DND-41 (cell line): ENCODE measurements around the gene FHIT.

Source experiments
- ATAC-seq: fragments of 200-7000 bp; cut with Tn5 transposase; 3 replicates; pipeline ENCODE4 v1.9.1; 2021; ENCODE audit warnings: low read depth; ENCODE audit not compliant: insufficient read depth
- DNase-seq: peaks from one replicate; pipeline ENCODE4 v3.0.0-alpha.2; 2020
- H2AFZ ChIP-seq: 2 replicates; pipeline ENCODE4 v1.6.0; 2012; ENCODE audit warnings: low read depth, low read length
- H3K27ac ChIP-seq: 2 replicates; pipeline ENCODE4 v1.5.1; 2012; ENCODE audit warnings: low read length, inconsistent platforms
- H3K27me3 ChIP-seq: fragments of 200-600 bp; sonication (generic); 2 replicates; pipeline ENCODE4 v1.6.0; 2012; ENCODE audit warnings: low read length, mild to moderate bottlenecking, inconsistent platforms; ENCODE audit not compliant: insufficient read depth, poor library complexity
- H3K36me3 ChIP-seq: 2 replicates; pipeline ENCODE4 v1.5.1; 2012; ENCODE audit warnings: low read length, inconsistent platforms; ENCODE audit not compliant: insufficient read depth
- H3K4me1 ChIP-seq: 2 replicates; pipeline ENCODE4 v1.5.1; 2012; ENCODE audit warnings: mild to moderate bottlenecking, low read length; ENCODE audit not compliant: insufficient read depth
- H3K4me2 ChIP-seq: 2 replicates; pipeline ENCODE4 v1.6.0; 2012; ENCODE audit warnings: mild to moderate bottlenecking, moderate library complexity, low read length, inconsistent platforms; ENCODE audit not compliant: insufficient read depth
- H3K4me3 ChIP-seq, 2 experiments: fragments of 200-600 bp in 1 of 2; shearing (Covaris generic) in 1 of 2; 2 replicates each; pipeline ENCODE4 v1.5.1; 2012 to 2016; ENCODE audit warnings: inconsistent platforms in 2 of 2, low read length in 2 of 2, mild to moderate bottlenecking in 2 of 2, low read depth in 1 of 2, moderate library complexity in 1 of 2
- H3K79me2 ChIP-seq: 2 replicates; pipeline ENCODE4 v1.6.0; 2012; ENCODE audit warnings: low read length, inconsistent platforms; ENCODE audit not compliant: insufficient read depth
- H3K9ac ChIP-seq: 2 replicates; pipeline ENCODE4 v1.6.0; 2012; ENCODE audit warnings: low read depth, mild to moderate bottlenecking, inconsistent platforms, low read length, moderate library complexity
- H3K9me3 ChIP-seq: 2 replicates; pipeline ENCODE4 v1.5.1; 2012; ENCODE audit warnings: low read length, moderate library complexity, mild to moderate bottlenecking, inconsistent platforms; ENCODE audit not compliant: insufficient read depth, severe bottlenecking
- H4K20me1 ChIP-seq: 2 replicates; pipeline ENCODE4 v1.6.0; 2012; ENCODE audit warnings: low read length; ENCODE audit not compliant: insufficient read depth
- EZH2 ChIP-seq: IDR thresholded peaks from 3 replicates; pipeline ENCODE4 v1.6.1; 2012; ENCODE audit warnings: borderline replicate concordance, low read depth, mild to moderate bottlenecking, moderate library complexity, low read length, inconsistent platforms; ENCODE audit not compliant: severe bottlenecking
- TF ChIP-seq, protein P1 (sequence below): IDR thresholded peaks from 2 replicates; pipeline ENCODE4 v1.5.1; 2012; ENCODE audit warnings: borderline replicate concordance, low read length, moderate library complexity, mild to moderate bottlenecking; ENCODE audit not compliant: poor library complexity, severe bottlenecking; ENCODE audit errors: extremely low read depth

FHIT gene

DNA sequence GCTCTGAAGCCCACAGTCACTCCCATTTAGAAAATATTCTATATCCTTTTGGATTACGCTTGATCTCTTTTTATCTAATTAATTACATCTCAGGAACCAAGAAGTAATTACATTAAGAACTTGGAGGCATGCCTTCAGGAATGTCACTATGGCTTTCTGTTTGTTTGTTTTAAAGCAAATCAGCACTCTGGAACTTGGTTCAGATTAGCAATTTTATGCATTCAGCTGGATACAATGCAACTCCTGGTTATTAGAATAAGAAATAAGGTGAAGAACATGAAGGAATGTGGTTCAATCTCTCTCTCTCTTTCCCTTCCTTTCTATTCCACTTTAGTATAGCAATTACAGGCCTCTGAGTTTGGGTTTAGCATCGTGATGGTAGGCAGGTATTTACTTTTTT lies 235.8 kb downstream of the FHIT start:
- no peak for ATAC-seq
- no peaks in the 10 kb centered on the region for H3K27me3 ChIP-seq
- H3K27ac ChIP-seq: no peak overlapping the region
- H3K4me1 ChIP-seq: peaks cover 3% of the 10 kb centered on the region; the same call in 1 of the 2 replicates
- no peak overlapping the region for H2AFZ ChIP-seq
- H3K9ac ChIP-seq: no peak overlapping the region
- H3K36me3 ChIP-seq: no peaks in the 10 kb centered on the region
- H3K9me3 ChIP-seq: no peaks in the 10 kb centered on the region
- H3K4me2 ChIP-seq: no peak overlapping the region
- H3K4me3 ChIP-seq: no peak overlapping the region
- TF ChIP-seq, protein P1, sequence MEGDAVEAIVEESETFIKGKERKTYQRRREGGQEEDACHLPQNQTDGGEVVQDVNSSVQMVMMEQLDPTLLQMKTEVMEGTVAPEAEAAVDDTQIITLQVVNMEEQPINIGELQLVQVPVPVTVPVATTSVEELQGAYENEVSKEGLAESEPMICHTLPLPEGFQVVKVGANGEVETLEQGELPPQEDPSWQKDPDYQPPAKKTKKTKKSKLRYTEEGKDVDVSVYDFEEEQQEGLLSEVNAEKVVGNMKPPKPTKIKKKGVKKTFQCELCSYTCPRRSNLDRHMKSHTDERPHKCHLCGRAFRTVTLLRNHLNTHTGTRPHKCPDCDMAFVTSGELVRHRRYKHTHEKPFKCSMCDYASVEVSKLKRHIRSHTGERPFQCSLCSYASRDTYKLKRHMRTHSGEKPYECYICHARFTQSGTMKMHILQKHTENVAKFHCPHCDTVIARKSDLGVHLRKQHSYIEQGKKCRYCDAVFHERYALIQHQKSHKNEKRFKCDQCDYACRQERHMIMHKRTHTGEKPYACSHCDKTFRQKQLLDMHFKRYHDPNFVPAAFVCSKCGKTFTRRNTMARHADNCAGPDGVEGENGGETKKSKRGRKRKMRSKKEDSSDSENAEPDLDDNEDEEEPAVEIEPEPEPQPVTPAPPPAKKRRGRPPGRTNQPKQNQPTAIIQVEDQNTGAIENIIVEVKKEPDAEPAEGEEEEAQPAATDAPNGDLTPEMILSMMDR: no peak
- TF ChIP-seq EZH2: no peak
- H4K20me1 ChIP-seq: no peaks in the 10 kb centered on the region
- DNase-seq: no peak
- H3K79me2 ChIP-seq: no peaks in the 10 kb centered on the region

DNA sequence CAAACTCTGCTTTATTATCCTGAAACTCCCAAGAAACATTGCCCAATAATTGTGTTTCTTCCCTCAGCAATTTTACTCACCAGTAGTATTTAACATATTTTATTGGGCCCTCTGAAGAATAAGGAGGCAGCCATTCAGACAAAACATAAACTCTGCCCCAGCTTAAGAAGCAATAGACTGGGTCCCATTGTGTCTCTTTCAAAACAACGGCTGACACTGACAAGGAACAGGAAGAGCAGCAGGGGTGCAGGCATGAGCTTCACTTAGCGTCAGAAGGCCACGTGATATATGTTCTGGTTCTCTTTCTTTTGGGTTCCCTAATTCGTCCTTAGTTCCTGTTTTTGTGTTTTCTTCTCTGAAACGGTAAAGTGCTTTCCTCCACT lies 242.3 kb downstream of the FHIT start:
- ATAC-seq: no peak

DNA sequence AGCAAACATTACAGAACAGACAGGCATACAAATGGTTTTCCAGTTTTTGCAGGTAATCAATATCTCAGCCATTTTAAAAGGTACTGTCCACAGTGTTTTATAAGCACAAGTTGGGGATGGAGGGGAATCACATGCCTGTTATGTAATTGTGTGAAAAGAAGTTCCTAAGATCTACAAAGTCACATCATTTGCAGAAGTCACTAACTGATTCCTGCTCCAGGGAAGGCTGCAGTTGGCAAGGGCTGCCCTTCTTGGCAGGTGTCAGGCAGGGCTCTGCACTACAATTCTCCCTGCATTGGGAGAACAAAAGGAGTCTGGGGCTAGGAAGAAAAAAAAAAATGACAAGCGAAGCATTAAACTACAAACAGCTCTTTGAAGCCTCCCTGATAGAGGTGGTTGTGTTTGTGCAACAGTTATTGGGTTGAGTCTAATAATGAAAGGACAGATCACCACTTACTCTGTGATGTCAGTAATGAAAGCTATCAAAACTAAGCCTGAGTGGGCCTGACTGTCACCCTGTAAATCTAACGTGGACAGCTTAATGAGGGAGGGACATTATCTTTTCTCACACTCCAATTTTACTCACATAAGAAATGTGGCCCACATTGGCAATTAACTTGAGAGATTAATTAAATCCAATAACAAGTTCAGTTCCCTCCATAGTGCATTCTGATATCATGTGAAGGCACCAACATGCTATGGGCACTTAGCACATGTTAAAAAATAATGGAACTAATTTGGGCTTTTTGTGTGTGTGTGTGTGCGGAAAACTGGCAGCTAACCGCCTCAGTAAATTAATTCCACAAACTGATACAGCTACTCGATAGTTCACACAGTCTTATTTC lies 242.9 kb downstream of the FHIT start:
- no peak overlapping the region for H3K9ac ChIP-seq
- H3K36me3 ChIP-seq: no peaks in the 10 kb centered on the region
- H3K4me2 ChIP-seq: no peak overlapping the region
- no peaks in the 10 kb centered on the region for H4K20me1 ChIP-seq
- H3K9me3 ChIP-seq: no peaks in the 10 kb centered on the region
- DNase-seq (no peak), ATAC-seq (no peak)
- no peaks in the 10 kb centered on the region for H3K27me3 ChIP-seq
- H3K4me1 ChIP-seq: no peaks in the 10 kb centered on the region
- TF ChIP-seq, protein P1: no peak
- TF ChIP-seq EZH2: no peak
- H3K79me2 ChIP-seq: no peaks in the 10 kb centered on the region
- H3K4me3 ChIP-seq: no peak overlapping the region
- H3K27ac ChIP-seq: no peak overlapping the region
- no peak overlapping the region for H2AFZ ChIP-seq

More for the DNA sequence above, 242.3 kb downstream of the FHIT start:
- no peak for DNase-seq
- TF ChIP-seq EZH2: no peak
- TF ChIP-seq, protein P1: no peak
- H2AFZ ChIP-seq: no peak overlapping the region
- no peaks in the 10 kb centered on the region for H3K36me3 ChIP-seq
- no peak overlapping the region for H3K27ac ChIP-seq
- H3K79me2 ChIP-seq: no peaks in the 10 kb centered on the region
- H3K4me2 ChIP-seq: no peak overlapping the region
- no peak overlapping the region for H3K4me3 ChIP-seq
- H4K20me1 ChIP-seq: no peaks in the 10 kb centered on the region
- H3K4me1 ChIP-seq: no peaks in the 10 kb centered on the region
- H3K27me3 ChIP-seq: no peaks in the 10 kb centered on the region
- no peaks in the 10 kb centered on the region for H3K9me3 ChIP-seq
- H3K9ac ChIP-seq: no peak overlapping the region
